Measurements from ENCODE around the gene SULT1C3. TPM values are rescaled to one million over a fixed set of nuclear protein-coding genes. Genes with fewer than 3 reads are reported as not detected.

SULT1C3 gene
- total and polyA plus RNA-seq, 2 of the 13 experiments (the other 11 are each of a cell fraction or from before 2014, with no cell fraction given): not detected

GRCh38 chr2:108278631-108279030, 38.9 kb downstream of the SULT1C3 start:
- ChIA-PET CTCF (ENCODE audit: low intra/inter-chr PET ratio, low total read pairs) (no interaction called here), POLR2A (no interaction called here)
- H3K79me2 ChIP-seq (ENCODE audit: insufficient read depth, low read length): no peaks in the 10 kb centered on the region
- no peak overlapping the region for H3K4me2 ChIP-seq (ENCODE audit: low read depth, low read length)
- H3K9me3 ChIP-seq (ENCODE audit: low read length): no peaks in the 10 kb centered on the region
- no peak overlapping the region for H3K4me3 ChIP-seq (replicated peaks in 1 of 3; ENCODE audit: insufficient read depth in 1 of 3, low read depth in 2 of 3, low read length in 3 of 3)
- no peak overlapping the region for H3K9ac ChIP-seq (ENCODE audit: insufficient read depth, low read depth, low read length)
- TF ChIP-seq TFE3 (CRISPR knock-in tag; IDR thresholded peaks at IDR 0.05) (no peak), ZNF784 (CRISPR knock-in tag; IDR thresholded peaks at IDR 0.05; ENCODE audit: borderline replicate concordance) (no peak), ZBTB7B (CRISPR knock-in tag; IDR thresholded peaks at IDR 0.05) (no peak), GMEB2 (CRISPR knock-in tag; IDR thresholded peaks at IDR 0.05; ENCODE audit: low read depth) (no peak), FOXA1 (IDR thresholded peaks at IDR 0.05) (no peak), FOXA1 (CRISPR knock-in tag; IDR thresholded peaks at IDR 0.05) (no peak), ZNF136 (CRISPR knock-in tag; IDR thresholded peaks at IDR 0.05; ENCODE audit: low read depth) (no peak)
- WGBS (ENCODE audit: low lambda C conversion rate): 25% methylated on average over 2 of the region's 2 CpGs
- in situ Hi-C loops (cut with HindIII; ENCODE audit: extremely low pct_ligation_motif_present, low pct_unique_long_range_greater_than_20kb): no loop called here
- no peaks in the 10 kb centered on the region for H4K20me1 ChIP-seq (ENCODE audit: insufficient read depth, low read length)
- intact Hi-C loops (cut with micrococcal nuclease; ENCODE audit: unreplicated experiment): no loop called here
- BruUV-seq (replicated peaks): no TSS peak
- no peaks in the 10 kb centered on the region for H3K4me1 ChIP-seq (ENCODE audit: insufficient read depth, low read length)
- FAIRE-seq: no peak
- H2AFZ ChIP-seq (ENCODE audit: low read length): no peak overlapping the region
- no peak for DNase-seq (ENCODE audit: low spot score)
- H3K36me3 ChIP-seq (replicated peaks in 1 of 2; ENCODE audit: control insufficient read depth in 1 of 2, insufficient read depth in 2 of 2, low read length in 2 of 2): no peaks in the 10 kb centered on the region
- H3K27me3 ChIP-seq (ENCODE audit: control insufficient read depth in 1 of 2, insufficient read depth in 2 of 2, low read length in 2 of 2): peaks cover 0 to 4% of the 10 kb centered on the region in 2 experiments; a peak in 1 of 5 replicates
- no peak for ATAC-seq
- no peak overlapping the region for H3K27ac ChIP-seq (ENCODE audit: extremely low read length, insufficient read depth, low read length)

Data from HepG2 (cell line).